Measurements from ENCODE around the gene RASIP1.

DNA sequence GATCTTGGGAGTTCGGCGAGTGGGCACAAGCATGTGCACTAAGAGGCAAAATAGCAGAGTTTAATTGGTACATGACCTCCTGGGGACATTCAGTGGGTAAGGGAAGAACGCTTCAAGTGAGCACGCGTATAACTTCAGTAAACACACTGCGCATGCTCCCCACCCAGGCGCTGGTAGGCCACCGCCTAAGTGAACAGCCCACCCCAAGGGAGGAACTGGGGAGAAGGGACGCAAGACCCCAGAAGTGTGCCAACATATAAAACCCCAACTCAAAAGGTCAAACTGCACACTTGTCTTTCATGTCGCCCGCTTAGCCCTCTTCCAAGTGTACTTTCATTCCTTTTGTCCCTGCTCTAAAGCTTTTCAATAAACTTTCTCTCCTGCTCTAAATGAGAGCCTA, 57.1 kb downstream of the RASIP1 start:
- TF ChIP-seq POLR2A (IDR thresholded peaks at IDR 0.05; ENCODE audit: low read length) (no peak), GATA1 (IDR thresholded peaks at IDR 0.05; ENCODE audit: low read depth, low read length) (no peak)

All from erythroblast (primary cell).